ENCODE measurements around the gene GOLGA7B.

The GOLGA7B gene

DNA sequence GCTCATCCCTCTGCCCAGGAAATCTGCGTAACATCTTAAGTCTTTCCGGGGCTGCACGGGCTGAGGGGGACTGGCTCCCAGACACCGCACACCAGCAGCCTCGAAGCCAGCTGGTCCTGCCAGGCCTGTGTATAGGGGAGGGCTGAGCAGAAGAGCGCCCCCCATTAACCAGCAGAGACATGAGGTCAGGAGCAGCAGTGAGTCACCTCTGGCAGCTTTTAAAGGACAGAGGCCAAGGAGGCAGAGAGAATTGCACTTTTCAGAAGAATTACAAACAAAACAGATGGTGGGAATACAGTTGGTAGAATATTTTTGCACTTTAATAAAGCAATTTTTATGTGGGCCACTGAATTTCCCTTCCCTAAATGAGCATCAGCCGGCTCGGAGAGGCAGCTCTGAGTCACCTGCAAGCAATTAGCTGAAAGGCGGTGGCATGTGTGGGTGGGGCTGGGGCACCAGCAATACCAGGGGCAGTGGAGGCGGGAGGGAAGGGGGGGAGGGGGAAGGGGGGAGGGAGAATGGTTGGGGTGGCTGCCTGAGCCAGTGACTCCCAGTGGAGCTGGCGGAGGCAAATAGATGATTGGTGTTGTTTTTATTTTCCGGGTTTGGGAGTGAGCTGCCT is 39.1 kb downstream of the GOLGA7B start (continued):
- TF ChIP-seq, protein P1, sequence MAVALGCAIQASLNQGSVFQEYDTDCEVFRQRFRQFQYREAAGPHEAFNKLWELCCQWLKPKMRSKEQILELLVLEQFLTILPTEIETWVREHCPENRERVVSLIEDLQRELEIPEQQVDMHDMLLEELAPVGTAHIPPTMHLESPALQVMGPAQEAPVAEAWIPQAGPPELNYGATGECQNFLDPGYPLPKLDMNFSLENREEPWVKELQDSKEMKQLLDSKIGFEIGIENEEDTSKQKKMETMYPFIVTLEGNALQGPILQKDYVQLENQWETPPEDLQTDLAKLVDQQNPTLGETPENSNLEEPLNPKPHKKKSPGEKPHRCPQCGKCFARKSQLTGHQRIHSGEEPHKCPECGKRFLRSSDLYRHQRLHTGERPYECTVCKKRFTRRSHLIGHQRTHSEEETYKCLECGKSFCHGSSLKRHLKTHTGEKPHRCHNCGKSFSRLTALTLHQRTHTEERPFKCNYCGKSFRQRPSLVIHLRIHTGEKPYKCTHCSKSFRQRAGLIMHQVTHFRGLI (tag by site-specific recombination; IDR thresholded peaks at IDR 0.05): no peak
- peak; percentile 71; the same call in 1 of the 2 replicates for TF ChIP-seq ZNF792 (tag by site-specific recombination; IDR thresholded peaks at IDR 0.05)
- TF ChIP-seq ZNF664 (tag by site-specific recombination; IDR thresholded peaks at IDR 0.05): peak; percentile 56; the same call in 1 of the 2 replicates
- TF ChIP-seq ZFHX2 (tag by site-specific recombination; conservative IDR thresholded peaks at IDR 0.05): peak; percentile 84
- TF ChIP-seq GLIS1 (tag by site-specific recombination; IDR thresholded peaks at IDR 0.05): peak; percentile 8; the same call in 1 of the 2 replicates
- TF ChIP-seq, protein P2, sequence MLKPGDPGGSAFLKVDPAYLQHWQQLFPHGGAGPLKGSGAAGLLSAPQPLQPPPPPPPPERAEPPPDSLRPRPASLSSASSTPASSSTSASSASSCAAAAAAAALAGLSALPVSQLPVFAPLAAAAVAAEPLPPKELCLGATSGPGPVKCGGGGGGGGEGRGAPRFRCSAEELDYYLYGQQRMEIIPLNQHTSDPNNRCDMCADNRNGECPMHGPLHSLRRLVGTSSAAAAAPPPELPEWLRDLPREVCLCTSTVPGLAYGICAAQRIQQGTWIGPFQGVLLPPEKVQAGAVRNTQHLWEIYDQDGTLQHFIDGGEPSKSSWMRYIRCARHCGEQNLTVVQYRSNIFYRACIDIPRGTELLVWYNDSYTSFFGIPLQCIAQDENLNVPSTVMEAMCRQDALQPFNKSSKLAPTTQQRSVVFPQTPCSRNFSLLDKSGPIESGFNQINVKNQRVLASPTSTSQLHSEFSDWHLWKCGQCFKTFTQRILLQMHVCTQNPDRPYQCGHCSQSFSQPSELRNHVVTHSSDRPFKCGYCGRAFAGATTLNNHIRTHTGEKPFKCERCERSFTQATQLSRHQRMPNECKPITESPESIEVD (tag by site-specific recombination; IDR thresholded peaks at IDR 0.05): peak; percentile 89
- TF ChIP-seq, protein P3, sequence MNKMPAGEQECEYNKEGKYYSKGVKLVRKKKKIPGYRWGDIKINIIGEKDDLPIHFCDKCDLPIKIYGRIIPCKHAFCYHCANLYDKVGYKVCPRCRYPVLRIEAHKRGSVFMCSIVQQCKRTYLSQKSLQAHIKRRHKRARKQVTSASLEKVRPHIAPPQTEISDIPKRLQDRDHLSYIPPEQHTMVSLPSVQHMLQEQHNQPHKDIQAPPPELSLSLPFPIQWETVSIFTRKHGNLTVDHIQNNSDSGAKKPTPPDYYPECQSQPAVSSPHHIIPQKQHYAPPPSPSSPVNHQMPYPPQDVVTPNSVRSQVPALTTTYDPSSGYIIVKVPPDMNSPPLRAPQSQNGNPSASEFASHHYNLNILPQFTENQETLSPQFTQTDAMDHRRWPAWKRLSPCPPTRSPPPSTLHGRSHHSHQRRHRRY (tag by site-specific recombination; IDR thresholded peaks at IDR 0.05): no peak
- TF ChIP-seq ZNF366 (tag by site-specific recombination; conservative IDR thresholded peaks at IDR 0.05): no peak
- TF ChIP-seq FEZF1 (tag by site-specific recombination; IDR thresholded peaks at IDR 0.05): peak; percentile 86
- TF ChIP-seq EGR2 (tag by site-specific recombination; IDR thresholded peaks at IDR 0.05; ENCODE audit: low read depth): peak; percentile 71
- TF ChIP-seq KLF1 (tag by site-specific recombination; IDR thresholded peaks at IDR 0.05): peak; percentile 60
- TF ChIP-seq, protein P4, sequence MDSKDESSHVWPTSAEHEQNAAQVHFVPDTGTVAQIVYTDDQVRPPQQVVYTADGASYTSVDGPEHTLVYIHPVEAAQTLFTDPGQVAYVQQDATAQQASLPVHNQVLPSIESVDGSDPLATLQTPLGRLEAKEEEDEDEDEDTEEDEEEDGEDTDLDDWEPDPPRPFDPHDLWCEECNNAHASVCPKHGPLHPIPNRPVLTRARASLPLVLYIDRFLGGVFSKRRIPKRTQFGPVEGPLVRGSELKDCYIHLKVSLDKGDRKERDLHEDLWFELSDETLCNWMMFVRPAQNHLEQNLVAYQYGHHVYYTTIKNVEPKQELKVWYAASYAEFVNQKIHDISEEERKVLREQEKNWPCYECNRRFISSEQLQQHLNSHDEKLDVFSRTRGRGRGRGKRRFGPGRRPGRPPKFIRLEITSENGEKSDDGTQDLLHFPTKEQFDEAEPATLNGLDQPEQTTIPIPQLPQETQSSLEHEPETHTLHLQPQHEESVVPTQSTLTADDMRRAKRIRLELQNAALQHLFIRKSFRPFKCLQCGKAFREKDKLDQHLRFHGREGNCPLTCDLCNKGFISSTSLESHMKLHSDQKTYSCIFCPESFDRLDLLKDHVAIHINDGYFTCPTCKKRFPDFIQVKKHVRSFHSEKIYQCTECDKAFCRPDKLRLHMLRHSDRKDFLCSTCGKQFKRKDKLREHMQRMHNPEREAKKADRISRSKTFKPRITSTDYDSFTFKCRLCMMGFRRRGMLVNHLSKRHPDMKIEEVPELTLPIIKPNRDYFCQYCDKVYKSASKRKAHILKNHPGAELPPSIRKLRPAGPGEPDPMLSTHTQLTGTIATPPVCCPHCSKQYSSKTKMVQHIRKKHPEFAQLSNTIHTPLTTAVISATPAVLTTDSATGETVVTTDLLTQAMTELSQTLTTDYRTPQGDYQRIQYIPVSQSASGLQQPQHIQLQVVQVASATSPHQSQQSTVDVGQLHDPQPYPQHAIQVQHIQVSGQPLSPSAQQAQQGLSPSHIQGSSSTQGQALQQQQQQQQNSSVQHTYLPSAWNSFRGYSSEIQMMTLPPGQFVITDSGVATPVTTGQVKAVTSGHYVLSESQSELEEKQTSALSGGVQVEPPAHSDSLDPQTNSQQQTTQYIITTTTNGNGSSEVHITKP (tag by site-specific recombination; IDR thresholded peaks at IDR 0.05): 0 out of 2 replicates have a peak, but pooled peaks have one; percentile 9
- TF ChIP-seq, protein P5, sequence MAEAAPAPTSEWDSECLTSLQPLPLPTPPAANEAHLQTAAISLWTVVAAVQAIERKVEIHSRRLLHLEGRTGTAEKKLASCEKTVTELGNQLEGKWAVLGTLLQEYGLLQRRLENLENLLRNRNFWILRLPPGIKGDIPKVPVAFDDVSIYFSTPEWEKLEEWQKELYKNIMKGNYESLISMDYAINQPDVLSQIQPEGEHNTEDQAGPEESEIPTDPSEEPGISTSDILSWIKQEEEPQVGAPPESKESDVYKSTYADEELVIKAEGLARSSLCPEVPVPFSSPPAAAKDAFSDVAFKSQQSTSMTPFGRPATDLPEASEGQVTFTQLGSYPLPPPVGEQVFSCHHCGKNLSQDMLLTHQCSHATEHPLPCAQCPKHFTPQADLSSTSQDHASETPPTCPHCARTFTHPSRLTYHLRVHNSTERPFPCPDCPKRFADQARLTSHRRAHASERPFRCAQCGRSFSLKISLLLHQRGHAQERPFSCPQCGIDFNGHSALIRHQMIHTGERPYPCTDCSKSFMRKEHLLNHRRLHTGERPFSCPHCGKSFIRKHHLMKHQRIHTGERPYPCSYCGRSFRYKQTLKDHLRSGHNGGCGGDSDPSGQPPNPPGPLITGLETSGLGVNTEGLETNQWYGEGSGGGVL (tag by site-specific recombination; IDR thresholded peaks at IDR 0.05): peak; percentile 71; the same call in 1 of the 2 replicates
- no peak for TF ChIP-seq GLI2 (tag by site-specific recombination; IDR thresholded peaks at IDR 0.05; ENCODE audit: borderline replicate concordance, low read depth)

Data from HEK293 (cell line).